Omental fat pad (tissue), 4 donors: ENCODE results near the gene PTPRK. TPM values are rescaled to one million over a fixed set of nuclear protein-coding genes. Genes with fewer than 3 reads are reported as not detected.
"Not testable (repeated sequence)": the region's sequence is repeated elsewhere in the genome, so short reads cannot be mapped to it uniquely, and the experiment has no call there.

ENCODE experiments used
- ATAC-seq: fragments of 150-250 bp; one replicate; pipeline ENCODE4 v1.9.1; 2016; ENCODE audit warnings: mild to moderate bottlenecking, moderate library complexity; ENCODE audit not compliant: low FRiP score
- DNase-seq: peaks from one replicate; pipeline ENCODE4 v3.0.0-alpha.2; 2019; ENCODE audit warnings: low spot score
- total RNA-seq, 4 donors: library from RNA; depleted of rRNA; stranded (reverse); fragments of >200 nt; gene quantifications; one replicate each; pipeline ENCODE4 v1.1.0, GENCODE V29; 2016
- TF ChIP-seq, protein P1 (sequence below), 3 donors: fragments of 450-650 bp; IDR thresholded peaks; one replicate each; pipeline ENCODE4 v1.5.1; 2016 to 2017; ENCODE audit warnings: antibody characterized with exemption in 3 of 3, mild to moderate bottlenecking in 3 of 3, moderate library complexity in 2 of 3

Gene PTPRK
- total RNA-seq, 4 donors from 2014 or later: 16.2 to 32.6 (median 20.9) TPM

- TF ChIP-seq, protein P1, sequence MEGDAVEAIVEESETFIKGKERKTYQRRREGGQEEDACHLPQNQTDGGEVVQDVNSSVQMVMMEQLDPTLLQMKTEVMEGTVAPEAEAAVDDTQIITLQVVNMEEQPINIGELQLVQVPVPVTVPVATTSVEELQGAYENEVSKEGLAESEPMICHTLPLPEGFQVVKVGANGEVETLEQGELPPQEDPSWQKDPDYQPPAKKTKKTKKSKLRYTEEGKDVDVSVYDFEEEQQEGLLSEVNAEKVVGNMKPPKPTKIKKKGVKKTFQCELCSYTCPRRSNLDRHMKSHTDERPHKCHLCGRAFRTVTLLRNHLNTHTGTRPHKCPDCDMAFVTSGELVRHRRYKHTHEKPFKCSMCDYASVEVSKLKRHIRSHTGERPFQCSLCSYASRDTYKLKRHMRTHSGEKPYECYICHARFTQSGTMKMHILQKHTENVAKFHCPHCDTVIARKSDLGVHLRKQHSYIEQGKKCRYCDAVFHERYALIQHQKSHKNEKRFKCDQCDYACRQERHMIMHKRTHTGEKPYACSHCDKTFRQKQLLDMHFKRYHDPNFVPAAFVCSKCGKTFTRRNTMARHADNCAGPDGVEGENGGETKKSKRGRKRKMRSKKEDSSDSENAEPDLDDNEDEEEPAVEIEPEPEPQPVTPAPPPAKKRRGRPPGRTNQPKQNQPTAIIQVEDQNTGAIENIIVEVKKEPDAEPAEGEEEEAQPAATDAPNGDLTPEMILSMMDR (IDR thresholded peaks at IDR 0.05): no peak
- DNase-seq (no peak), ATAC-seq (no peak)
Measured at GRCh38 chr6:128452713-128453112, 67.7 kb downstream of the PTPRK start.

DNA sequence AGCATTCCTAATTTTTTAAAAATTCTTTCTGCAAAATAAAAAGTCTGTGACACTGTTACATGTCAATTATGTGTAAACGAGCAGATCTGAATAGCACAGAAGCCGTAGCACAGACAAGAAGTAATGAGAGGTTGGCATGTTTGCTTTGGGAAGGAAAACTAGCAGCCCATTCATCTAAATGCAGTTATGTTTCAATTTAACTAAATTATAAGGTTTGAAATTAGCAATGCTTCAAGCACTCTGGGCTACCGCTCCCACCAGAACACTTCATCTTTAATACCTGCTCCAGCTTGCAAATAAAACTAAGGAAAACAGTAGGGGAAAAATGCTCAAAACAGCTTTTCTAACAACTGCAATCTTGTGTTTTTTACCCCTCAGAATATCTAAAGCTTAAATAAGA lies 73.9 kb downstream of the PTPRK start:
- ATAC-seq (no peak), DNase-seq (no peak)
- TF ChIP-seq, protein P1 (IDR thresholded peaks at IDR 0.05): no peak

GRCh38 chr6:128443553-128443952 lies 76.8 kb downstream of the PTPRK start:
- TF ChIP-seq, protein P1 (IDR thresholded peaks at IDR 0.05): no peak
- DNase-seq (no peak), ATAC-seq (peak; percentile 70)

DNA sequence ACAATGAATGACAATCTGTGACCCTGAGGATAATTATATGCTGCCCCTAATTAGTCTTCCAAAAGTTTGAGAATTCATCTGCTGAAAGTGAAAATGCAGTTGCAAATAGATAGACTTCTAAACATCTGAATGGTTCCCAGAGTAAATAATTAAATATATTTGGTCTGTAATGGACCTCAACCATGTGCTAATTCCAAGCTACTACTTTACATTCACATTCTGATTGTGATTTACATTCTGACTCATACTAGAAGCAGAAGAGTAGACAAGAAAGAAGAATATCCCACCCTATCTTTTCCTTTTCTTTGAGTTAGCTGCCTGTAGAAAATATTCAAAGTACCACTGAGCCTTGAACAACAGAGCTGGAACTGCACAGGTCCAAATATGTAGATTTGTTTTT lies 80.8 kb downstream of the PTPRK start:
- ATAC-seq (no peak), DNase-seq (no peak)
- TF ChIP-seq, protein P1 (IDR thresholded peaks at IDR 0.05): no peak

DNA sequence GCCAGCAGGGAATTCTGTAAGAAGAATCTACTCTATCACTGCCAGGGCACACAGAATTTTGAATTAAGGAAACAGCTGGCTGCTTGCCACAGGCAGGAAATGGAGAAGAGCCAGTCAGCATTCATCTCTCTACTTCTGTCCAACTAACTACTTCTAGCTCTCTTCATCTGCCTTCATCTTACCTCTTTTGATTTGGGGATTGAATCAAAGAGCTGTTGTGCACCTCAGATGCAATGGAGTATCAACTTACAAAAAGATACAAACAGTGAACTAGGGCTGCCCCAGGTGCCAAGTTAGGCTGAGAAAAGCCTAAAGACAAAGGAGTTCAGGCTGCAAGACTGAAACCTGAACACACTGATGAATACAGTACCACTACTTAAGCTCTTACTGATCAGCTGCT lies 82.0 kb downstream of the PTPRK start:
- peak; percentile 37 for ATAC-seq
- DNase-seq: no peak
- TF ChIP-seq, protein P1 (IDR thresholded peaks at IDR 0.05): no peak

DNA sequence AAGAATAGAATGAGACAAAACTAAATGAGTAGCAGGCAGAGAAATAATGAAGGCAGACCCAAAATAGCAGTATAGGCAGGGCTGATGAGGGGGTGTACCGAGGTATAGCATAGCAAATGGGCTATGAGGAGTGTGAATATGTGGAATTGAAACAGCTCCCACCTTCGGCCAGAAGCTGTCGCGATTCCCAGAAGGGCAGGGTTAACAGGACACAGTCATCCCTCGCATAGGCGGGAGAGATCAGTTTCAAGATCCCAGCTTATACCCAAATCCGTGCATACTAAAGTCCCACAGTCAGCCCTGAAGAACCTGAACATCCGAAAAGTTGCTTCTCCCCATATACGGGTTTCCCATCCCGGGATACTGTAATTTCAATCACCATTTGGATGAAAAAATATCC lies 82.7 kb downstream of the PTPRK start:
- TF ChIP-seq, protein P1 (IDR thresholded peaks at IDR 0.05): no peak
- ATAC-seq: no peak

GRCh38 chr6:128434752-128435151 lies 85.6 kb downstream of the PTPRK start:
- ATAC-seq, DNase-seq: not testable (repeated sequence)

More for the DNA sequence above, 82.7 kb downstream of the PTPRK start:
- DNase-seq: no peak

- ATAC-seq: no peak
- TF ChIP-seq, protein P1 (IDR thresholded peaks at IDR 0.05): no peak
- DNase-seq: no peak
Measured at GRCh38 chr6:128432394-128432793, 88.0 kb downstream of the PTPRK start.
